Testis (tissue), 3 donors: ENCODE results near the gene WDR5B. TPM values are rescaled to one million over a fixed set of nuclear protein-coding genes. Genes with fewer than 3 reads are reported as not detected.

ENCODE experiments used
- DNase-seq: peaks from one replicate; pipeline ENCODE4 v3.0.0-alpha.2; 2019
- H3K27ac ChIP-seq, 2 donors: fragments of 200-600 bp; sonication (generic); one replicate each; pipeline ENCODE4 v1.5.1; 2019
- H3K27me3 ChIP-seq: fragments of 200-600 bp; sonication (generic); one replicate; pipeline ENCODE4 v1.5.1; 2019
- H3K36me3 ChIP-seq: fragments of 200-600 bp; sonication (generic); one replicate; pipeline ENCODE4 v1.5.1; 2017; ENCODE audit warnings: low read depth; ENCODE audit errors: missing control alignments
- H3K4me1 ChIP-seq: fragments of 200-600 bp; sonication (generic); one replicate; pipeline ENCODE4 v1.5.1; 2019
- H3K4me3 ChIP-seq, 2 donors: fragments of 200-600 bp; sonication (generic); one replicate each; pipeline ENCODE4 v1.5.1; 2017 to 2019
- H3K9me3 ChIP-seq: fragments of 200-600 bp; sonication (generic); one replicate; pipeline ENCODE4 v1.5.1; 2017
- POLR2A ChIP-seq: fragments of 450-650 bp; IDR thresholded peaks from one replicate; pipeline ENCODE4 v1.6.1; 2017; ENCODE audit warnings: antibody characterized with exemption, mild to moderate bottlenecking, moderate library complexity
- WGBS, 2 donors: methylation state at CpG; one replicate each; pipeline ENCODE4 v1.1.5; 2018; 5-methylcytosine and 5-hydroxymethylcytosine counted together
- intact Hi-C: fragments of 100-400 bp; cut with DNase I; formaldehyde crosslinking; loops from one replicate; pipeline ENCODE4 v1.15.1; 2023; ENCODE audit warnings: low total_unique reads
- polyA plus RNA-seq: library from polyadenylated mRNA; stranded (reverse); fragments of 350-450 nt; fragmentation: Illumina TruSeq; extraction: RNeasy Lipid Tissue Mini Kit (QIAGEN cat#74804); gene quantifications from one replicate; pipeline ENCODE4 v1.2.3, GENCODE V29; 2014; ENCODE audit warnings: low read depth, low replicate concordance; ENCODE audit not compliant: insufficient read depth
- total RNA-seq, 2 donors: library from RNA; depleted of rRNA; stranded (reverse); fragments of >200 nt; gene quantifications; one replicate each; pipeline ENCODE4 v1.2.3, GENCODE V29; 2016
- TF ChIP-seq, protein P1 (sequence below), 3 experiments: fragments of 450-650 bp in 2 of 3; fragments of 200-600 bp in 1 of 3; sonication (generic) in 1 of 3; IDR thresholded peaks; one replicate each; pipeline ENCODE4 v1.5.1; 2016 to 2019; ENCODE audit warnings: antibody characterized with exemption in 3 of 3, mild to moderate bottlenecking in 2 of 3, moderate library complexity in 1 of 3

Gene WDR5B
- total and polyA plus RNA-seq, 3 donors from 2014 or later, result 5.1 to 8.9 (median 7.1) TPM

DNA sequence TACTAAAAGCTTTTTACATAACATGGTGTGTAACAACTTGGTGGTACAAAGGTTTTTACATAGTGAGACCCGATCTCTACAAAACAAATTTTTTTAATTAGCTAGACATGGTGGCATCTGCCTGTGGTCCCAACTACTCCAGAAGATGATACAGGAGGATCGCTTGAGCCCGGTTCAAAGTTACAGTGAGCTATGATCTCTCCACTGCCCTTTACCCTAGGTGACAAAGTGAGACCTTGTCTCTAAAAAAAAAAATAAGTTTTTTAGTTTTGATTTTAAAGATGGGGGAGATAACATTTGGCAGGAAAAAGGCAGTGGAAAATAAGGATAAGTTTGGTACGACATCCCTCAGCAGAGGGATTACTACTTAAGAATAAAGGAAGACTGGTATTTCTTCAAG, 26.0 kb downstream of the WDR5B start:
- no peak overlapping the region for H3K4me3 ChIP-seq
- peak overlapping the region in 1 of 2 donors; percentile 14 for H3K27ac ChIP-seq
- intact Hi-C loops, result no loop called here
- peaks cover 7% of the 10 kb centered on the region for H3K4me1 ChIP-seq
- 77 to 80% methylated on average over 4 of the region's 4 CpGs for WGBS, 2 donors
- no peak for DNase-seq
- no peaks in the 10 kb centered on the region for H3K36me3 ChIP-seq
- H3K9me3 ChIP-seq, result no peaks in the 10 kb centered on the region
- TF ChIP-seq, protein P1, sequence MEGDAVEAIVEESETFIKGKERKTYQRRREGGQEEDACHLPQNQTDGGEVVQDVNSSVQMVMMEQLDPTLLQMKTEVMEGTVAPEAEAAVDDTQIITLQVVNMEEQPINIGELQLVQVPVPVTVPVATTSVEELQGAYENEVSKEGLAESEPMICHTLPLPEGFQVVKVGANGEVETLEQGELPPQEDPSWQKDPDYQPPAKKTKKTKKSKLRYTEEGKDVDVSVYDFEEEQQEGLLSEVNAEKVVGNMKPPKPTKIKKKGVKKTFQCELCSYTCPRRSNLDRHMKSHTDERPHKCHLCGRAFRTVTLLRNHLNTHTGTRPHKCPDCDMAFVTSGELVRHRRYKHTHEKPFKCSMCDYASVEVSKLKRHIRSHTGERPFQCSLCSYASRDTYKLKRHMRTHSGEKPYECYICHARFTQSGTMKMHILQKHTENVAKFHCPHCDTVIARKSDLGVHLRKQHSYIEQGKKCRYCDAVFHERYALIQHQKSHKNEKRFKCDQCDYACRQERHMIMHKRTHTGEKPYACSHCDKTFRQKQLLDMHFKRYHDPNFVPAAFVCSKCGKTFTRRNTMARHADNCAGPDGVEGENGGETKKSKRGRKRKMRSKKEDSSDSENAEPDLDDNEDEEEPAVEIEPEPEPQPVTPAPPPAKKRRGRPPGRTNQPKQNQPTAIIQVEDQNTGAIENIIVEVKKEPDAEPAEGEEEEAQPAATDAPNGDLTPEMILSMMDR (IDR thresholded peaks at IDR 0.05), result no peak
- TF ChIP-seq POLR2A, result no peak
- no peaks in the 10 kb centered on the region for H3K27me3 ChIP-seq

DNA sequence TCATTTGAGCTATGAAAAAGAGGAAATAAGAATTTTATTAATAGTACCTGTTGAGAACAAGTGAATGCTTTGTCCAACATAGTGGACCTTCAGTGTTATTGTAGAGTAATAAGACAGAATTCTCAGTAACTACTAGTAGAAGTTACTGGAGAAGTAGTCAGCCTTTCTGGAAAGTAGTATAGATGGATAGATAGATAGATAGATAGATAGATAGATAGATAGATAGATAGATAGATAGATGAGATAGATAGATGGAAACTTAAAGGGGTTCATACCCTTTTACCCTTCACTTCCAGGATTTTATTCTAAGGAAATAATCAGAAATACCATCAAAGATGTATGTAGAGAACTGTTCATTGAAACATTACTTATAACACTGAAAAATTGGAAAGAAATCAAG, 26.7 kb downstream of the WDR5B start:
- Histone ChIP-seq H3K27ac (no peak overlapping the region), H3K36me3 (no peaks in the 10 kb centered on the region), H3K4me3 (no peak overlapping the region), H3K27me3 (no peaks in the 10 kb centered on the region), H3K4me1 (peaks cover 7% of the 10 kb centered on the region), H3K9me3 (no peaks in the 10 kb centered on the region)
- TF ChIP-seq POLR2A, result no peak
- TF ChIP-seq, protein P1 (IDR thresholded peaks at IDR 0.05), result no peak
- no peak for DNase-seq
- intact Hi-C loops, result no loop called here

DNA sequence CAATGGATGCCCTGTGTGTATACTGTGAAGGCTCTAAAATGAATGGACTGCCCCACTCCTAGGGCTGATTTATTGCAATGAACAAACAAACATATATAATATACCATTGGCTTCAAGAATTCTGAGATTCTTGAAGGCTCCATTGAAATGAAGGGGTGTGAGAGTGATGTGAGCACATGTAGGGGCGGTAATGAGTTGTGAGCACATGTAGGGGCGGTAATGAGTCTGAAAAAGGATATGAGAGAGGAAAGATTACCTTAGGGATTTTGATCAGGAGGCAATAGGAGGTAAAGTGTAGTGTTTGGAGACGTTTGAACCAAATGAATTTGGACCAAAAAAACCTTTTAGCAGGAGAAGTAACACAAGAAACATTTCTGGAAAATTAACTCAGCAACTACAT, 28.2 kb downstream of the WDR5B start:
- no peaks in the 10 kb centered on the region for H3K27me3 ChIP-seq
- no peak overlapping the region for H3K4me3 ChIP-seq
- no peak for TF ChIP-seq POLR2A
- TF ChIP-seq, protein P1 (IDR thresholded peaks at IDR 0.05), result no peak
- H3K9me3 ChIP-seq, result no peaks in the 10 kb centered on the region
- intact Hi-C loops, result no loop called here
- H3K36me3 ChIP-seq, result no peaks in the 10 kb centered on the region
- H3K27ac ChIP-seq, result no peak overlapping the region
- DNase-seq, result no peak
- 88 to 89% methylated on average over 3 of the region's 3 CpGs for WGBS, 2 donors
- H3K4me1 ChIP-seq, result peaks cover under 1% of the 10 kb centered on the region

DNA sequence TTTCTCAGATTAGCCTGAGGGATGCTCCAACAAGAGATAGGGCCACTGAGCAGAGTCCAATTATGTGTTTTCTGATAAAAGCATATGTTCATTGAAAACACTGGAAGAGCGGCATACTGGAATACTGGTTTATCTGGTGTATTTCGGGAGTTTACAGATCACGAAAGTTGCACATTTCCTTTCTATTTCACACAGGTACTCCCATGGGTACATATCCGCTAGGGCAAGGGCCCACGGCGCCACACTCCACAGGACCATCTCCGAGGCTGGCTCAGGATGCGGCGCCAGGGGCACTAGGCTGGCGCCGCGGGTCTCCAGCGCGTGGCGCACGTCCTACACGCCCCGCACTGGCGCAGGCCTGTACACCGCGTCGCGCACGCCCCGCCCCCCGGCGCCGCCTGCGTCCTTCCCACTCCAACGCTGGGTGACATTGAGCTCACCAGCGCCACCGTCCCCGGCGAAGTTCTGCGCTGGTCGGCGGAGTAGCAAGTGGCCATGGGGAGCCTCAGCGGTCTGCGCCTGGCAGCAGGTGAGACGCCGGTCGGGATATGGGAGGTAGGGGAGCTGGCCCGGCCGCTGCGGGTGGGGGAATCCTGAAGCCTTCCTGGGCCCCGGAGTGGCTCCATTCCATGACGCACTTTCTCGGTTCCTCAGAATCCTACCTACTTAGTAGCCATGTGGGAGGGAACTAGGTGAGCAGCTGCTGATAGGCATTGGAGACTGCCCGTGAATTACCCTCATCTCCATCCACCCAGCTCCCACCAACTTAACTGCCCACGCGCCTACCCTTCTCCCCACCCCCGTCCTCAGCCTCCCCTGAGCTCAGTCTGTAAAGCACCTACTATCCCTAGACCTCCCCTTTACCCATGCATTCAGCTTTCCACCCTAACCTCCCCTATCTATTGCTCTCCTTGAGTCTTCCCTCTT, 31.8 kb downstream of the WDR5B start, which contains the start of gene FAM162A:
Gene FAM162A, plus strand, starts transcription at position 412 of the 927 bp plus-strand sequence. Its CDS starts 84 bp downstream, at position 496.
- Histone ChIP-seq H3K4me3 (peak within 1 kb of the TSS; percentile 80 to 91), H3K27me3 (no peaks in the 10 kb centered on the region), H3K36me3 (no peaks in the 10 kb centered on the region), H3K4me1 (no peaks in the 10 kb centered on the region), H3K27ac (peak within 1 kb of the TSS; percentile 86), H3K9me3 (no peaks in the 10 kb centered on the region)
- intact Hi-C loops, result no loop called here
- TF ChIP-seq, protein P1 (IDR thresholded peaks at IDR 0.05), result peak; percentile 37 to 70 (median 49)
- TF ChIP-seq POLR2A, result peak; percentile 42
- WGBS, 2 donors, result 1 to 2% methylated on average over 16 to 47 of the region's 52 CpGs
- peak; percentile 96 for DNase-seq
